GM23338 (cell line): ENCODE data around the gene CFAP100. TPM values are rescaled to one million over a fixed set of nuclear protein-coding genes. Genes with fewer than 3 reads are reported as not detected.

ENCODE experiments used
- ATAC-seq: fragments of 200-7000 bp; cut with Tn5 transposase; 3 replicates; pipeline ENCODE4 v1.9.1; 2020
- DNase-seq: peaks from one replicate; pipeline ENCODE4 v3.0.0-alpha.2; 2015; ENCODE audit warnings: low spot score
- H2AFZ ChIP-seq: fragments of 200-600 bp; sonication (generic); 2 replicates; pipeline ENCODE4 v1.8.0; 2016; ENCODE audit warnings: antibody characterized with exemption, mild to moderate bottlenecking, moderate library complexity
- H3F3A ChIP-seq: fragments of 200-600 bp; sonication (generic); replicated peaks from 2 replicates; pipeline ENCODE4 v1.8.0; 2017; ENCODE audit warnings: antibody characterized with exemption, mixed run types, low read depth
- H3K27ac ChIP-seq: fragments of 200-600 bp; sonication (generic); 2 replicates; pipeline ENCODE4 v1.6.1; 2016; ENCODE audit warnings: low read depth
- H3K27me3 ChIP-seq: fragments of 200-600 bp; sonication (generic); 2 replicates; pipeline ENCODE4 v1.8.0; 2016; ENCODE audit warnings: mild to moderate bottlenecking, mixed run types, moderate library complexity; ENCODE audit not compliant: insufficient read depth
- H3K36me3 ChIP-seq: fragments of 200-600 bp; sonication (generic); 2 replicates; pipeline ENCODE4 v1.8.0; 2016; ENCODE audit warnings: mild to moderate bottlenecking; ENCODE audit not compliant: insufficient read depth
- H3K4me1 ChIP-seq: fragments of 200-600 bp; sonication (generic); 2 replicates; pipeline ENCODE4 v1.8.0; 2016; ENCODE audit warnings: mild to moderate bottlenecking, moderate library complexity; ENCODE audit not compliant: insufficient read depth
- H3K4me2 ChIP-seq: fragments of 200-600 bp; sonication (generic); 2 replicates; pipeline ENCODE4 v1.7.1; 2017; ENCODE audit warnings: mixed run types
- H3K4me3 ChIP-seq: fragments of 200-600 bp; sonication (generic); 2 replicates; pipeline ENCODE4 v1.6.1; 2016; ENCODE audit warnings: mixed run types
- H3K79me2 ChIP-seq: fragments of 200-600 bp; sonication (generic); replicated peaks from 2 replicates; pipeline ENCODE4 v1.8.0; 2017; ENCODE audit warnings: mild to moderate bottlenecking; ENCODE audit not compliant: insufficient read depth
- H3K9me2 ChIP-seq: fragments of 200-600 bp; sonication (generic); 2 replicates; pipeline ENCODE4 v1.8.0; 2017; ENCODE audit not compliant: insufficient read depth
- H4K20me1 ChIP-seq: fragments of 200-600 bp; sonication (generic); replicated peaks from 2 replicates; pipeline ENCODE4 v1.8.0; 2017; ENCODE audit warnings: mild to moderate bottlenecking; ENCODE audit not compliant: insufficient read depth
- H3K27ac Mint-ChIP-seq: 2 replicates; pipeline ENCODE4 v1.8.0; 2020; ENCODE audit warnings: inconsistent platforms, mild to moderate bottlenecking, moderate library complexity, mixed read lengths
- H3K27me3 Mint-ChIP-seq: 3 replicates; pipeline ENCODE4 v1.8.0; 2022; ENCODE audit warnings: low read depth, mild to moderate bottlenecking, moderate library complexity, mixed read lengths, inconsistent platforms; ENCODE audit not compliant: insufficient read depth, poor library complexity
- H3K36me3 Mint-ChIP-seq: 3 replicates; pipeline ENCODE4 v1.8.0; 2021; ENCODE audit warnings: low read depth, mild to moderate bottlenecking, inconsistent platforms, moderate library complexity, mixed read lengths
- H3K4me1 Mint-ChIP-seq: 3 replicates; pipeline ENCODE4 v1.8.0; 2020; ENCODE audit warnings: mild to moderate bottlenecking, inconsistent platforms, mixed read lengths
- H3K4me3 Mint-ChIP-seq: 3 replicates; pipeline ENCODE4 v1.8.0; 2021; ENCODE audit warnings: moderate library complexity, mild to moderate bottlenecking, inconsistent platforms, mixed read lengths
- H3K9me3 Mint-ChIP-seq: 3 replicates; pipeline ENCODE4 v1.8.0; 2020; ENCODE audit warnings: moderate library complexity, mild to moderate bottlenecking, inconsistent platforms, mixed read lengths
- CREB1 ChIP-seq: fragments of 250-450 bp; sonication (Bioruptor Pico); IDR thresholded peaks from 2 replicates; pipeline ENCODE4 v1.5.0; 2020; ENCODE audit warnings: low read depth, mild to moderate bottlenecking, moderate library complexity
- CTCF ChIP-seq, 2 experiments: fragments of 200-600 bp in 1 of 2; sonication (generic) in 1 of 2; conservative IDR thresholded peaks; 2 replicates each; pipeline versions ENCODE4 v1.5.1 to v1.6.1; 2016 to 2017; ENCODE audit warnings: antibody characterized with exemption in 2 of 2, low read depth in 2 of 2, mild to moderate bottlenecking in 2 of 2, moderate library complexity in 1 of 2
- ETS1 ChIP-seq: IDR thresholded peaks from 2 replicates; pipeline ENCODE4 v1.6.1; 2016; ENCODE audit warnings: antibody characterized with exemption
- EZH2 ChIP-seq: fragments of 200-600 bp; sonication (generic); IDR thresholded peaks from one replicate; pipeline ENCODE4 v1.8.0; 2017; ENCODE audit warnings: antibody characterized with exemption, mild to moderate bottlenecking, low read depth; ENCODE audit not compliant: unreplicated experiment
- EZH2phosphoT487 ChIP-seq: fragments of 200-600 bp; sonication (generic); IDR thresholded peaks from one replicate; pipeline ENCODE4 v1.8.1; 2018; ENCODE audit warnings: antibody characterized with exemption; ENCODE audit not compliant: unreplicated experiment
- JUNB ChIP-seq: IDR thresholded peaks from one replicate; pipeline ENCODE4 v1.6.1; 2016; ENCODE audit warnings: antibody characterized with exemption; ENCODE audit not compliant: unreplicated experiment
- NANOG ChIP-seq: IDR thresholded peaks from 2 replicates; pipeline ENCODE4 v1.6.1; 2016; ENCODE audit warnings: antibody characterized with exemption, borderline replicate concordance
- POLR2AphosphoS5 ChIP-seq: IDR thresholded peaks from 2 replicates; pipeline ENCODE4 v1.6.1; 2016; ENCODE audit warnings: antibody characterized with exemption, low read depth
- REST ChIP-seq: IDR thresholded peaks from one replicate; pipeline ENCODE4 v1.6.1; 2018; ENCODE audit warnings: antibody characterized with exemption; ENCODE audit not compliant: unreplicated experiment
- STAT1 ChIP-seq: IDR thresholded peaks from one replicate; pipeline ENCODE4 v1.6.1; 2016; ENCODE audit warnings: antibody characterized with exemption; ENCODE audit not compliant: unreplicated experiment
- ZNF114 ChIP-seq: fragments of 250-450 bp; sonication (Bioruptor Pico); IDR thresholded peaks from 2 replicates; pipeline ENCODE4 v1.5.0; 2020; ENCODE audit warnings: mild to moderate bottlenecking, moderate library complexity
- ZNF331 ChIP-seq: fragments of 250-450 bp; sonication (Bioruptor Pico); IDR thresholded peaks from 2 replicates; pipeline ENCODE4 v1.5.0; 2020; ENCODE audit warnings: low read depth, mild to moderate bottlenecking, moderate library complexity
- ZNF462 ChIP-seq: fragments of 250-450 bp; sonication (Bioruptor Pico); IDR thresholded peaks from 2 replicates; pipeline ENCODE4 v1.5.0; 2020; ENCODE audit warnings: mild to moderate bottlenecking, moderate library complexity
- polyA plus RNA-seq: library from polyadenylated mRNA; unstranded; fragments of >200 nt; fragmentation: Nextera tagmentation; extraction: Ambion mirVana; gene quantifications from 2 replicates; pipeline ENCODE4 v1.2.1, GENCODE V29; 2016
- total RNA-seq: library from RNA; depleted of rRNA; stranded (reverse); fragments of >200 nt; shearing (Covaris generic); gene quantifications from 2 replicates; pipeline ENCODE4 v1.2.3, GENCODE V29; 2014

Gene CFAP100
- total and polyA plus RNA-seq, 2 experiments from 2014 or later: 0.07 TPM; not detected in 1

- H3K9me3 Mint-ChIP-seq: no peaks in the 10 kb centered on the region
- H3K79me2 ChIP-seq: no peaks in the 10 kb centered on the region
- DNase-seq (no peak), ATAC-seq (no peak)
- H3K27me3 ChIP-seq: no peaks in the 10 kb centered on the region
- no peak overlapping the region for H2AFZ ChIP-seq
- H3K4me1 ChIP-seq: peaks cover 6% of the 10 kb centered on the region; the same call in 1 of the 2 replicates
- H3K27me3 Mint-ChIP-seq: peaks cover 3% of the 10 kb centered on the region
- H3K36me3 ChIP-seq: no peaks in the 10 kb centered on the region
- H3K27ac ChIP-seq: no peak overlapping the region
- no peak overlapping the region for H3K4me3 Mint-ChIP-seq
- no peak for TF ChIP-seq ZNF462
- TF ChIP-seq ZNF114: no peak
- TF ChIP-seq CREB1 (CRISPR knock-in tag): no peak
- TF ChIP-seq REST: no peak
- no peak for TF ChIP-seq STAT1
- no peak for TF ChIP-seq EZH2
- TF ChIP-seq ZNF331 (CRISPR knock-in tag): no peak
- no peak for TF ChIP-seq ETS1
- TF ChIP-seq CTCF (conservative IDR thresholded peaks at IDR 0.05; ENCODE audit: low read depth in 2 of 2): no peak
- no peak for TF ChIP-seq NANOG
- no peak for TF ChIP-seq JUNB
- no peak for TF ChIP-seq POLR2AphosphoS5
- no peak for TF ChIP-seq EZH2phosphoT487
- H3K4me3 ChIP-seq: no peak overlapping the region
- peaks cover 11% of the 10 kb centered on the region for H3K4me1 Mint-ChIP-seq
- H3F3A ChIP-seq: no peaks in the 10 kb centered on the region
- no peaks in the 10 kb centered on the region for H4K20me1 ChIP-seq
- no peak overlapping the region for H3K4me2 ChIP-seq
- no peaks in the 10 kb centered on the region for H3K36me3 Mint-ChIP-seq
- no peak overlapping the region for H3K27ac Mint-ChIP-seq
- no peaks in the 10 kb centered on the region for H3K9me2 ChIP-seq
Measured at GRCh38 chr3:126413693-126414080, 19.0 kb downstream of the CFAP100 start.
